ENCODE measurements around the gene INAFM1.

DNA sequence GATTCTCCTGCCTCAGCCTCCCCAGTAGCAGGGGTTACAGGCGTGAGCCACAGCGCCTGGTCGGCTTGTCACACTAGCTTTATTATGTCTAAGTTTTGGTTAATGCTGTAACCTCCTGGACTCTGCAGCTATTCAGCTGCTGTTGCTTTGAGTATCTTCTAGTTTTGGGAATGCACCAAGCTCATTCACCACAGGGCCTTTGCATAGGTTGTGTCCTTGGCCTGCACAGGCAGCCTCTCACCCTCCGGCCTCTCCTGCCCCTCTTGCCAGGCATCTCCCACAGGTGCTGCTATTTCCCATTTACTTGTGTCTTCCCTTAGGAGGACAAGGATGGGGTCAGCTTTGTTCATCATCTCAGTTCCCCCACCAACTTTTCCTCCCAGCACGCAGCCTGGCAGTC lies 20.7 kb upstream of the INAFM1 start:
- TF ChIP-seq, protein P1, sequence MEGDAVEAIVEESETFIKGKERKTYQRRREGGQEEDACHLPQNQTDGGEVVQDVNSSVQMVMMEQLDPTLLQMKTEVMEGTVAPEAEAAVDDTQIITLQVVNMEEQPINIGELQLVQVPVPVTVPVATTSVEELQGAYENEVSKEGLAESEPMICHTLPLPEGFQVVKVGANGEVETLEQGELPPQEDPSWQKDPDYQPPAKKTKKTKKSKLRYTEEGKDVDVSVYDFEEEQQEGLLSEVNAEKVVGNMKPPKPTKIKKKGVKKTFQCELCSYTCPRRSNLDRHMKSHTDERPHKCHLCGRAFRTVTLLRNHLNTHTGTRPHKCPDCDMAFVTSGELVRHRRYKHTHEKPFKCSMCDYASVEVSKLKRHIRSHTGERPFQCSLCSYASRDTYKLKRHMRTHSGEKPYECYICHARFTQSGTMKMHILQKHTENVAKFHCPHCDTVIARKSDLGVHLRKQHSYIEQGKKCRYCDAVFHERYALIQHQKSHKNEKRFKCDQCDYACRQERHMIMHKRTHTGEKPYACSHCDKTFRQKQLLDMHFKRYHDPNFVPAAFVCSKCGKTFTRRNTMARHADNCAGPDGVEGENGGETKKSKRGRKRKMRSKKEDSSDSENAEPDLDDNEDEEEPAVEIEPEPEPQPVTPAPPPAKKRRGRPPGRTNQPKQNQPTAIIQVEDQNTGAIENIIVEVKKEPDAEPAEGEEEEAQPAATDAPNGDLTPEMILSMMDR (IDR thresholded peaks at IDR 0.05 in 8 of 11, conservative IDR thresholded peaks at IDR 0.05 in 3 of 11): no peak
- TF ChIP-seq POLR2AphosphoS5 (IDR thresholded peaks at IDR 0.05): no peak
- no peak for TF ChIP-seq POLR2A (IDR thresholded peaks at IDR 0.05)

All from spleen (tissue), 7 donors.